Chondrocyte (in vitro differentiated cells): ENCODE measurements around the gene GLYATL3. TPM values are rescaled to one million over a fixed set of nuclear protein-coding genes. Genes with fewer than 3 reads are reported as not detected.

Experiments
- DNase-seq: peaks from one replicate; pipeline ENCODE4 v3.0.0; 2021; ENCODE audit warnings: mixed read lengths, low spot score
- H3K27ac Mint-ChIP-seq: one replicate; pipeline ENCODE4 v1.8.0; 2021; ENCODE audit warnings: mild to moderate bottlenecking, moderate library complexity, mixed read lengths; ENCODE audit not compliant: unreplicated experiment
- H3K27me3 Mint-ChIP-seq: 2 replicates; pipeline ENCODE4 v1.8.0; 2021; ENCODE audit warnings: low read depth, mixed read lengths
- H3K36me3 Mint-ChIP-seq: 2 replicates; pipeline ENCODE4 v1.8.0; 2021; ENCODE audit warnings: low read depth, mixed read lengths
- H3K4me1 Mint-ChIP-seq: 2 replicates; pipeline ENCODE4 v1.8.0; 2021; ENCODE audit warnings: low read depth, mild to moderate bottlenecking, mixed read lengths
- H3K4me3 Mint-ChIP-seq: one replicate; pipeline ENCODE4 v1.8.0; 2021; ENCODE audit warnings: mild to moderate bottlenecking, moderate library complexity, mixed read lengths; ENCODE audit not compliant: unreplicated experiment
- H3K9me3 Mint-ChIP-seq: 2 replicates; pipeline ENCODE4 v1.8.0; 2021; ENCODE audit warnings: low read depth, mixed read lengths
- total RNA-seq: library from RNA; stranded (reverse); gene quantifications from 3 replicates; pipeline ENCODE4 v1.2.1, GENCODE V29; 2021
- TF ChIP-seq, protein P1 (sequence below): fragments of 200-600 bp; sonication (generic); IDR thresholded peaks from 2 replicates; pipeline ENCODE4 v1.5.0; 2021; ENCODE audit warnings: antibody characterized with exemption, mild to moderate bottlenecking, moderate library complexity

Gene GLYATL3
- total RNA-seq, 1 donor from 2014 or later, result not detected

DNA sequence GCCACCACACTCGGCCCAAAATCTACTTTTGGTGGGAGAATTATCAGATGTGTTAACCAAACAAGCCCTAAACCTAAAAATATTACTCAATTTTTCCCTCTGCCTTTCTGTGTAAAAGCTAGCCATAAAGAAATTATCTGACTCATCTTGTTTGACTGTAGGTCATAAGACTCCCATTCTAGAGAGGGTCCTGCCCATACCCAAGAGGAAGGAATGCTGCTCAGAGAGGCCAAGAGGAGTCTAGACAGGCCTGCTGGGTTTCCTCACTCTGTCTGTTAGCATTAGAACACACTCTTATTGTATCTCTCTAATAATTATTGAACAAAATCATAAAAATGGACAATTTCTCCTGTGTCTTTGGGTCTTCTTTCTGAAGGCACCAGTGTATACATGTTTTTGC is 76.9 kb downstream of the GLYATL3 start:
- Mint-ChIP-seq H3K27me3 (peaks cover 8% of the 10 kb centered on the region), H3K36me3 (no peaks in the 10 kb centered on the region), H3K9me3 (no peaks in the 10 kb centered on the region), H3K27ac (no peak overlapping the region), H3K4me3 (no peak overlapping the region), H3K4me1 (no peaks in the 10 kb centered on the region)
- TF ChIP-seq, protein P1, sequence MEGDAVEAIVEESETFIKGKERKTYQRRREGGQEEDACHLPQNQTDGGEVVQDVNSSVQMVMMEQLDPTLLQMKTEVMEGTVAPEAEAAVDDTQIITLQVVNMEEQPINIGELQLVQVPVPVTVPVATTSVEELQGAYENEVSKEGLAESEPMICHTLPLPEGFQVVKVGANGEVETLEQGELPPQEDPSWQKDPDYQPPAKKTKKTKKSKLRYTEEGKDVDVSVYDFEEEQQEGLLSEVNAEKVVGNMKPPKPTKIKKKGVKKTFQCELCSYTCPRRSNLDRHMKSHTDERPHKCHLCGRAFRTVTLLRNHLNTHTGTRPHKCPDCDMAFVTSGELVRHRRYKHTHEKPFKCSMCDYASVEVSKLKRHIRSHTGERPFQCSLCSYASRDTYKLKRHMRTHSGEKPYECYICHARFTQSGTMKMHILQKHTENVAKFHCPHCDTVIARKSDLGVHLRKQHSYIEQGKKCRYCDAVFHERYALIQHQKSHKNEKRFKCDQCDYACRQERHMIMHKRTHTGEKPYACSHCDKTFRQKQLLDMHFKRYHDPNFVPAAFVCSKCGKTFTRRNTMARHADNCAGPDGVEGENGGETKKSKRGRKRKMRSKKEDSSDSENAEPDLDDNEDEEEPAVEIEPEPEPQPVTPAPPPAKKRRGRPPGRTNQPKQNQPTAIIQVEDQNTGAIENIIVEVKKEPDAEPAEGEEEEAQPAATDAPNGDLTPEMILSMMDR, result no peak
- no peak for DNase-seq

Other genes with a start within 250 kb of the GLYATL3 start
- gene MMUT, start 36.7 kb upstream of the GLYATL3 start, total RNA-seq, result 18.3 to 25.3 TPM (median 18.9 TPM) in 3 replicates
- 1.8 to 6.5 TPM (median 2.6 TPM) in 3 replicates for gene CENPQ, start 36.6 kb upstream of the GLYATL3 start, total RNA-seq
- gene C6orf141, start 50.7 kb downstream of the GLYATL3 start, total RNA-seq, result not detected in 3 replicates
- not detected in 3 replicates for gene RHAG, start 136.9 kb downstream of the GLYATL3 start, total RNA-seq
- gene CRISP2, start 213.6 kb downstream of the GLYATL3 start, total RNA-seq, result not detected in 3 replicates
- gene CRISP3, start 244.5 kb downstream of the GLYATL3 start, total RNA-seq, result not detected in 3 replicates